GM12878 (cell line): Measurements from ENCODE around the gene ANKRD34A. TPM values are rescaled to one million over a fixed set of nuclear protein-coding genes. Genes with fewer than 3 reads are reported as not detected.

ENCODE experiments used
- ATAC-seq: fragments of 200-7000 bp; cut with Tn5 transposase; 3 replicates; pipeline ENCODE4 v1.9.1; 2020; ENCODE audit warnings: mild to moderate bottlenecking, moderate library complexity
- BruUV-seq: library from RNA; stranded (reverse); fragments of 400-500 nt; replicated peaks from 2 replicates; lab custom pipeline; 2021; lab: Mats Ljungman, UMichigan
- CTCF ChIA-PET: fragments of 300-600 bp; sonication (Branson Sonifier 250); formaldehyde crosslinking; extraction: SDS; loops from one replicate; lab custom pipeline; 2021; ENCODE audit warnings: inconsistent platforms; lab: Yijun Ruan, JAX
- POLR2A ChIA-PET: fragments of 350-600 bp; formaldehyde crosslinking; extraction: SDS; loops from one replicate; lab custom pipeline; 2021; ENCODE audit warnings: inconsistent platforms; lab: Charles Lee
- RAD21 ChIA-PET: fragments of 300-600 bp; sonication (Branson Sonifier 250); formaldehyde crosslinking; loops from one replicate; lab custom pipeline; 2023; ENCODE audit warnings: antibody characterized with exemption; ENCODE audit not compliant: unreplicated experiment; lab: Charles Lee
- SMC1A ChIA-PET: fragments of 300-600 bp; sonication (Branson Sonifier 250); formaldehyde crosslinking; loops from one replicate; lab custom pipeline; 2023; ENCODE audit not compliant: unreplicated experiment, uncharacterized antibody; lab: Charles Lee
- DNase-seq: peaks from one replicate; pipeline ENCODE4 v3.0.0-alpha.2; 2011; ENCODE audit warnings: low read depth, low spot score
- FAIRE-seq: peaks from 3 replicates; lab custom pipeline; 2011; peaks lifted over from hg19 to GRCh38; lab: Jason Lieb, UNC
- H2AFZ ChIP-seq: 2 replicates; pipeline ENCODE4 v1.6.0; 2011; ENCODE audit warnings: low read depth, low read length, control low read depth; ENCODE audit not compliant: control insufficient read depth
- H3K27ac ChIP-seq: 2 replicates; pipeline ENCODE4 v1.5.1; 2011; ENCODE audit warnings: control low read depth; ENCODE audit not compliant: control insufficient read depth, insufficient read depth
- H3K27me3 ChIP-seq, 2 experiments: replicated peaks in 1 of 2; 2 replicates each; pipeline versions ENCODE4 v1.6.0 to v1.6.1; 2011; ENCODE audit warnings: low read length in 1 of 2; ENCODE audit not compliant: control insufficient read depth in 2 of 2, insufficient read depth in 2 of 2
- H3K36me3 ChIP-seq, 2 experiments: 2 replicates each; pipeline ENCODE4 v1.5.1; 2011; ENCODE audit warnings: low read length in 1 of 2; ENCODE audit not compliant: control insufficient read depth in 2 of 2, insufficient read depth in 2 of 2
- H3K4me1 ChIP-seq: 2 replicates; pipeline ENCODE4 v1.6.1; 2011; ENCODE audit warnings: mild to moderate bottlenecking, low read length, moderate library complexity, mixed read lengths; ENCODE audit not compliant: control insufficient read depth, insufficient read depth
- H3K4me2 ChIP-seq: 2 replicates; pipeline ENCODE4 v1.6.0; 2011; ENCODE audit warnings: control low read depth; ENCODE audit not compliant: control insufficient read depth, insufficient read depth
- H3K4me3 ChIP-seq: fragments of 200-600 bp; sonication (generic); 2 replicates; pipeline ENCODE4 v1.5.1; 2016
- H3K79me2 ChIP-seq: 2 replicates; pipeline ENCODE4 v1.6.0; 2011; ENCODE audit warnings: low read length; ENCODE audit not compliant: control insufficient read depth, insufficient read depth
- H3K9ac ChIP-seq: 2 replicates; pipeline ENCODE4 v1.8.0; 2011; ENCODE audit warnings: low read length, control low read depth, mixed read lengths; ENCODE audit not compliant: control insufficient read depth, insufficient read depth
- H3K9me3 ChIP-seq: replicated peaks from 3 replicates; pipeline ENCODE4 v1.5.1; 2011; ENCODE audit warnings: mild to moderate bottlenecking, low read length; ENCODE audit not compliant: control insufficient read depth, insufficient read depth
- H4K20me1 ChIP-seq: 2 replicates; pipeline ENCODE4 v1.6.0; 2011; ENCODE audit not compliant: control insufficient read depth, insufficient read depth
- ZBTB40 ChIP-seq: fragments of 450-650 bp; IDR thresholded peaks from 2 replicates; pipeline ENCODE4 v1.6.1; 2016; ENCODE audit warnings: mild to moderate bottlenecking, moderate library complexity, borderline replicate concordance
- WGBS: methylation state at CpG from one replicate; pipeline ENCODE4 v1.1.6; 2016; ENCODE audit warnings: low lambda C conversion rate; ENCODE audit not compliant: insufficient replicate concordance, insufficient coverage; ENCODE audit errors: missing lambda C conversion rate; 5-methylcytosine and 5-hydroxymethylcytosine counted together
- in situ Hi-C: fragments of 300-500 bp; cut with MboI; formaldehyde crosslinking; loops from 9 replicates; pipeline ENCODE4 v1.14.3; 2018; ENCODE audit warnings: mixed read lengths
- intact Hi-C: fragments of 100-400 bp; cut with micrococcal nuclease; formaldehyde crosslinking; loops from one replicate; pipeline ENCODE4 v1.14.2; 2022; ENCODE audit not compliant: unreplicated experiment
- polyA plus RNA-seq, 11 experiments: library from polyadenylated mRNA; depleted of rRNA in 4 of 11; unstranded in 6 of 11; stranded (reverse) in 5 of 11; fragments of >200 nt; fragmentation: Nextera tagmentation in 4 of 11; fragmentation: Illumina TruSeq in 1 of 11; extraction: Ambion mirVana in 4 of 11; extraction: Trizol in 1 of 11; gene quantifications; 1 replicate in 1 of 11; 2 replicates in 10 of 11; pipeline versions ENCODE4 v1.2.1 to v1.2.3, GENCODE V29; 2011 to 2016; ENCODE audit warnings: inconsistent platforms in 2 of 11, missing spikeins in 2 of 11, low read depth in 1 of 11
- total RNA-seq, 4 experiments: library from RNA; depleted of rRNA in 3 of 4; stranded (reverse); fragments of >200 nt in 3 of 4; fragmentation: Illumina TruSeq in 1 of 4; extraction: Trizol in 1 of 4; gene quantifications; 2 replicates each; pipeline versions ENCODE4 v1.2.1 to v1.2.3, GENCODE V29; 2013 to 2021
- TF ChIP-seq, protein P1 (sequence below): fragments of 450-650 bp; IDR thresholded peaks from 2 replicates; pipeline ENCODE4 v1.6.1; 2017; ENCODE audit warnings: borderline replicate concordance

Gene ANKRD34A
- total and polyA plus RNA-seq, 10 of the 15 experiments (the other 5 are each of a cell fraction or from before 2014, with no cell fraction given), result 0.40 to 3.5 (median 1.6) TPM

GRCh38 chr1:145965119-145965744 lies 857 bp upstream of the ANKRD34A start:
- no peak for DNase-seq
- H3K36me3 ChIP-seq, result no peaks in the 10 kb centered on the region
- ChIA-PET SMC1A (interaction anchor here (0.6 to 7.9 kb wide), 15 partner anchors 12 to 138 kb away, joined by 3 to 93 read pairs (median 5); partner anchors contain the start of genes PIAS3 and RBM8A), RAD21 (interaction anchor here (0.6 to 6.7 kb wide), 16 partner anchors 11 to 119 kb away, joined by 3 to 100 read pairs (median 4); partner anchors contain the start of genes NUDT17, PEX11B, PIAS3 and RBM8A), CTCF (interaction anchor here (0.8 to 4.8 kb wide), 14 partner anchors 9 to 120 kb away, joined by 3 to 65 read pairs (median 8); partner anchors contain the start of genes ITGA10, NUDT17, PIAS3 and RBM8A), POLR2A (interaction anchor here (0.9 to 6.0 kb wide), 20 partner anchors 10 to 106 kb away, joined by 3 to 102 read pairs (median 9); partner anchors contain the start of genes PEX11B, PIAS3, RBM8A and TXNIP)
- no peaks in the 10 kb centered on the region; a peak in 1 of 4 replicates for H3K27me3 ChIP-seq
- H3K27ac ChIP-seq, result peak overlapping the region; percentile 73
- in situ Hi-C loops (no loop called here), intact Hi-C loops (no loop called here)
- peak overlapping the region; percentile 69 for H3K4me2 ChIP-seq
- H3K9ac ChIP-seq, result peak overlapping the region; percentile 70
- peak; percentile 64 for FAIRE-seq
- peak overlapping the region; percentile 99 for H2AFZ ChIP-seq
- no peaks in the 10 kb centered on the region for H4K20me1 ChIP-seq
- BruUV-seq, result no TSS peak
- peaks cover 7% of the 10 kb centered on the region for H3K9me3 ChIP-seq
- no peaks in the 10 kb centered on the region; the same call in 1 of the 2 replicates for H3K79me2 ChIP-seq
- under 1% methylated on average over 5 of the region's 5 CpGs for WGBS
- H3K4me3 ChIP-seq, result peak overlapping the region; percentile 79
- no peak for ATAC-seq
- peaks cover 19% of the 10 kb centered on the region for H3K4me1 ChIP-seq
- peak; percentile 62; the same call in 1 of the 2 replicates for TF ChIP-seq ZBTB40
- TF ChIP-seq, protein P1, sequence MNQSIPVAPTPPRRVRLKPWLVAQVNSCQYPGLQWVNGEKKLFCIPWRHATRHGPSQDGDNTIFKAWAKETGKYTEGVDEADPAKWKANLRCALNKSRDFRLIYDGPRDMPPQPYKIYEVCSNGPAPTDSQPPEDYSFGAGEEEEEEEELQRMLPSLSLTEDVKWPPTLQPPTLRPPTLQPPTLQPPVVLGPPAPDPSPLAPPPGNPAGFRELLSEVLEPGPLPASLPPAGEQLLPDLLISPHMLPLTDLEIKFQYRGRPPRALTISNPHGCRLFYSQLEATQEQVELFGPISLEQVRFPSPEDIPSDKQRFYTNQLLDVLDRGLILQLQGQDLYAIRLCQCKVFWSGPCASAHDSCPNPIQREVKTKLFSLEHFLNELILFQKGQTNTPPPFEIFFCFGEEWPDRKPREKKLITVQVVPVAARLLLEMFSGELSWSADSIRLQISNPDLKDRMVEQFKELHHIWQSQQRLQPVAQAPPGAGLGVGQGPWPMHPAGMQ, result no peak
